T follicular helper cell (primary cell): Measurements from ENCODE around the gene PICK1.

Source experiments
- DNase-seq: peaks from one replicate; pipeline ENCODE4 v3.0.0-alpha.2; 2020; ENCODE audit warnings: low read depth

The PICK1 gene

GRCh38 chr22:38087855-38088254 lies 30.7 kb downstream of the PICK1 start:
- no peak for DNase-seq

- DNase-seq = no peak
These were observed 31.6 kb downstream of the PICK1 start for GRCh38 chr22:38088629-38089473.

- no peak for DNase-seq
These were observed 32.3 kb downstream of the PICK1 start for GRCh38 chr22:38089474-38089851.

- no peak for DNase-seq
These were observed 39.9 kb downstream of the PICK1 start for GRCh38 chr22:38097058-38097457.

- DNase-seq = no peak
These were observed 40.6 kb downstream of the PICK1 start for GRCh38 chr22:38097557-38098409.

GRCh38 chr22:38098410-38099249 lies 41.4 kb downstream of the PICK1 start:
- DNase-seq = no peak

GRCh38 chr22:38103641-38104040 lies 46.4 kb downstream of the PICK1 start:
- DNase-seq = no peak

- no peak for DNase-seq
These were observed 46.9 kb downstream of the PICK1 start for GRCh38 chr22:38104084-38104483.

- no peak for DNase-seq
These were observed 49.8 kb downstream of the PICK1 start for GRCh38 chr22:38106814-38107578.

GRCh38 chr22:38107692-38108515 lies 50.7 kb downstream of the PICK1 start:
- DNase-seq = no peak

GRCh38 chr22:38108561-38109319 lies 51.5 kb downstream of the PICK1 start:
- DNase-seq = no peak

GRCh38 chr22:38109371-38110001 lies 52.3 kb downstream of the PICK1 start:
- no peak for DNase-seq

- no peak for DNase-seq
These were observed 53.0 kb downstream of the PICK1 start, which contains the start of gene BAIAP2L2 for GRCh38 chr22:38110008-38110862. BAIAP2L2 (minus strand) TSS chr22:38110684; CDS start chr22:38110525, 159 bp downstream.

- no peak for DNase-seq
These were observed 54.0 kb downstream of the PICK1 start for GRCh38 chr22:38110863-38111852.

- no peak for DNase-seq
These were observed 54.7 kb downstream of the PICK1 start for GRCh38 chr22:38111925-38112355.

GRCh38 chr22:38112381-38112780 lies 55.2 kb downstream of the PICK1 start:
- no peak for DNase-seq
